ENCODE data around the gene ACAD11. TPM values are rescaled to one million over a fixed set of nuclear protein-coding genes. Genes with fewer than 3 reads are reported as not detected.
"Not testable (repeated sequence)": the region's sequence is repeated elsewhere in the genome, so short reads cannot be mapped to it uniquely, and the experiment has no call there.

ACAD11 gene
- total RNA-seq, 1 donor from 2014 or later, result 14.7 TPM

GRCh38 chr3:132641837-132642538 lies 17.6 kb downstream of the ACAD11 start:
- no peak overlapping the region for H3K4me3 Mint-ChIP-seq

GRCh38 chr3:132641427-132641826 lies 18.2 kb downstream of the ACAD11 start:
- not testable (repeated sequence) for H3K9me3 Mint-ChIP-seq; H3K27me3 Mint-ChIP-seq; DNase-seq (ENCODE audit: extremely low spot score, unreplicated experiment); H3K36me3 Mint-ChIP-seq; H3K27ac Mint-ChIP-seq; H3K4me3 Mint-ChIP-seq; H3K4me1 Mint-ChIP-seq (ENCODE audit: unreplicated experiment)

More at GRCh38 chr3:132641837-132642538, 17.6 kb downstream of the ACAD11 start:
- DNase-seq (ENCODE audit: extremely low spot score, unreplicated experiment), result no peak
- Mint-ChIP-seq H3K9me3 (no peaks in the 10 kb centered on the region), H3K27me3 (no peaks in the 10 kb centered on the region), H3K4me1 (ENCODE audit: unreplicated experiment) (no peaks in the 10 kb centered on the region), H3K27ac (no peak overlapping the region), H3K36me3 (peaks cover 7% of the 10 kb centered on the region)
- peak; percentile 91 for TF ChIP-seq CTCF (conservative IDR thresholded peaks at IDR 0.05)

GRCh38 chr3:132638706-132639105 lies 20.9 kb downstream of the ACAD11 start:
- H3K4me1 Mint-ChIP-seq (ENCODE audit: unreplicated experiment), result no peaks in the 10 kb centered on the region
- H3K27me3 Mint-ChIP-seq, result no peaks in the 10 kb centered on the region
- no peak for DNase-seq (ENCODE audit: extremely low spot score, unreplicated experiment)
- H3K9me3 Mint-ChIP-seq, result no peaks in the 10 kb centered on the region
- H3K27ac Mint-ChIP-seq, result no peak overlapping the region
- no peak for TF ChIP-seq CTCF (conservative IDR thresholded peaks at IDR 0.05)
- peaks cover 7% of the 10 kb centered on the region for H3K36me3 Mint-ChIP-seq
- no peak overlapping the region for H3K4me3 Mint-ChIP-seq

- no peak overlapping the region for H3K4me3 Mint-ChIP-seq
- no peak for TF ChIP-seq CTCF (conservative IDR thresholded peaks at IDR 0.05)
- peaks cover 7% of the 10 kb centered on the region for H3K36me3 Mint-ChIP-seq
- H3K9me3 Mint-ChIP-seq, result no peaks in the 10 kb centered on the region
- no peak for DNase-seq (ENCODE audit: extremely low spot score, unreplicated experiment)
- no peak overlapping the region for H3K27ac Mint-ChIP-seq
- H3K4me1 Mint-ChIP-seq (ENCODE audit: unreplicated experiment), result no peaks in the 10 kb centered on the region
- no peaks in the 10 kb centered on the region for H3K27me3 Mint-ChIP-seq
Observed at GRCh38 chr3:132637590-132637989, 22.0 kb downstream of the ACAD11 start.

GRCh38 chr3:132635052-132635451 lies 24.6 kb downstream of the ACAD11 start:
- DNase-seq (ENCODE audit: extremely low spot score, unreplicated experiment), result no peak
- no peak overlapping the region for H3K4me3 Mint-ChIP-seq
- no peaks in the 10 kb centered on the region for H3K9me3 Mint-ChIP-seq
- no peak overlapping the region for H3K27ac Mint-ChIP-seq
- H3K4me1 Mint-ChIP-seq (ENCODE audit: unreplicated experiment), result no peaks in the 10 kb centered on the region
- no peaks in the 10 kb centered on the region for H3K27me3 Mint-ChIP-seq
- H3K36me3 Mint-ChIP-seq, result peaks cover 7% of the 10 kb centered on the region
- TF ChIP-seq CTCF (conservative IDR thresholded peaks at IDR 0.05), result no peak

- Mint-ChIP-seq H3K9me3 (no peaks in the 10 kb centered on the region), H3K4me1 (ENCODE audit: unreplicated experiment) (no peaks in the 10 kb centered on the region), H3K36me3 (peaks cover 13% of the 10 kb centered on the region), H3K27me3 (no peaks in the 10 kb centered on the region), H3K27ac (no peak overlapping the region), H3K4me3 (no peak overlapping the region)
- no peak for TF ChIP-seq CTCF (conservative IDR thresholded peaks at IDR 0.05)
- DNase-seq (ENCODE audit: extremely low spot score, unreplicated experiment), result no peak
Observed at GRCh38 chr3:132630612-132631011, 29.0 kb downstream of the ACAD11 start.

Data from type B pancreatic cell (in vitro differentiated cells).